HCT116 (cell line): ENCODE data around the gene SZRD1. TPM values are rescaled to one million over a fixed set of nuclear protein-coding genes. Genes with fewer than 3 reads are reported as not detected.

Experiments used
- ATAC-seq: fragments of 200-7000 bp; cut with Tn5 transposase; 2 replicates; pipeline ENCODE4 v1.9.1; 2020; ENCODE audit warnings: mild to moderate bottlenecking, moderate library complexity
- BruUV-seq: library from RNA; stranded (reverse); fragments of 400-500 nt; replicated peaks from 2 replicates; lab custom pipeline; 2021; lab: Mats Ljungman, UMichigan
- CTCF ChIA-PET: fragments of 300-600 bp; sonication (Branson Sonifier 250); formaldehyde crosslinking; loops from one replicate; lab custom pipeline; 2021; ENCODE audit warnings: antibody characterized with exemption; lab: Charles Lee
- POLR2A ChIA-PET: fragments of 300-600, 350-600 bp; sonication (Branson Sonifier 250); formaldehyde crosslinking; loops from one replicate; lab custom pipeline; 2021; ENCODE audit warnings: antibody characterized with exemption; lab: Charles Lee
- RAD21 ChIA-PET, 2 experiments: fragments of 300-600 bp; sonication (Branson Sonifier 250); formaldehyde crosslinking; loops; one replicate each; lab custom pipeline; 2023; ENCODE audit warnings: low total read pairs in 2 of 2; ENCODE audit not compliant: uncharacterized antibody in 2 of 2, unreplicated experiment in 2 of 2, low non-redundant PET in 1 of 2; lab: Charles Lee
- DNase-seq: peaks from one replicate; pipeline ENCODE4 v3.0.0-alpha.2; 2010; ENCODE audit warnings: low read depth, low spot score
- H2AFZ ChIP-seq: fragments of 200-600 bp; shearing (Covaris generic), sonication (generic); 2 replicates; pipeline ENCODE4 v1.6.1; 2017; ENCODE audit warnings: low read depth, mixed run types, mixed read lengths, antibody characterized with exemption, low read length; ENCODE audit not compliant: poor library complexity, severe bottlenecking
- H3K27ac ChIP-seq: 2 replicates; pipeline ENCODE4 v1.5.1; 2012; ENCODE audit warnings: low read depth, low read length
- H3K27me3 ChIP-seq: fragments of 200-600 bp; sonication (generic); 2 replicates; pipeline ENCODE4 v1.6.1; 2016; ENCODE audit warnings: mixed run types, low read length, mixed read lengths; ENCODE audit not compliant: insufficient read depth
- H3K36me3 ChIP-seq, 2 experiments: fragments of 200-500 bp in 1 of 2; fragments of 200-600 bp in 1 of 2; sonication (Bioruptor generic) in 1 of 2; sonication (generic) in 1 of 2; 2 replicates each; pipeline versions ENCODE4 v1.5.1 to v1.6.1; 2014 to 2016; ENCODE audit warnings: low read length in 2 of 2, inconsistent platforms in 1 of 2, mixed read lengths in 1 of 2, mixed run types in 1 of 2; ENCODE audit not compliant: insufficient read depth in 2 of 2, control insufficient read depth in 1 of 2
- H3K4me1 ChIP-seq, 2 experiments: fragments of 200-600 bp in 1 of 2; sonication (generic) in 1 of 2; 2 replicates each; pipeline versions ENCODE4 v1.5.1 to v1.6.1; 2012 to 2017; ENCODE audit warnings: low read length in 2 of 2, inconsistent platforms in 1 of 2, mild to moderate bottlenecking in 1 of 2, mixed read lengths in 1 of 2, mixed run types in 1 of 2, moderate library complexity in 1 of 2; ENCODE audit not compliant: insufficient read depth in 2 of 2, control insufficient read depth in 1 of 2
- H3K4me2 ChIP-seq: fragments of 200-600 bp; sonication (generic); 2 replicates; pipeline ENCODE4 v1.6.1; 2017; ENCODE audit warnings: mixed run types, low read length, mixed read lengths
- H3K4me3 ChIP-seq, 2 experiments: fragments of 200-600 bp in 1 of 2; sonication (generic) in 1 of 2; replicated peaks in 1 of 2; 2 replicates each; pipeline ENCODE4 v1.5.1; 2011 to 2016; ENCODE audit warnings: low read length in 2 of 2, control low read depth in 1 of 2, low read depth in 1 of 2, mild to moderate bottlenecking in 1 of 2, mixed read lengths in 1 of 2, mixed run types in 1 of 2
- H3K79me2 ChIP-seq: fragments of 200-600 bp; sonication (generic); 2 replicates; pipeline ENCODE4 v1.6.1; 2017; ENCODE audit warnings: mild to moderate bottlenecking, mixed run types, low read length, moderate library complexity, mixed read lengths; ENCODE audit not compliant: insufficient read depth
- H3K9ac ChIP-seq: fragments of 200-600 bp; sonication (generic); 2 replicates; pipeline ENCODE4 v1.6.1; 2016; ENCODE audit warnings: low read length, mixed read lengths
- H3K9me2 ChIP-seq: fragments of 200-600 bp; sonication (generic), shearing (Covaris generic); 2 replicates; pipeline ENCODE4 v1.6.1; 2017; ENCODE audit warnings: mixed run types, mild to moderate bottlenecking, moderate library complexity; ENCODE audit not compliant: insufficient read depth
- H3K9me3 ChIP-seq, 2 experiments: fragments of 200-500 bp in 1 of 2; fragments of 200-600 bp in 1 of 2; sonication (Bioruptor generic) in 1 of 2; sonication (generic) in 1 of 2; 2 replicates each; pipeline ENCODE4 v1.6.1; 2014 to 2017; ENCODE audit warnings: low read length in 2 of 2, mixed read lengths in 2 of 2, inconsistent platforms in 1 of 2, low read depth in 1 of 2, mild to moderate bottlenecking in 1 of 2, mixed run types in 1 of 2, moderate library complexity in 1 of 2; ENCODE audit not compliant: control insufficient read depth in 1 of 2, insufficient read depth in 1 of 2
- H4K20me1 ChIP-seq: fragments of 200-600 bp; sonication (generic), shearing (Covaris generic); 2 replicates; pipeline ENCODE4 v1.6.1; 2017; ENCODE audit warnings: mixed run types, mild to moderate bottlenecking, moderate library complexity; ENCODE audit not compliant: insufficient read depth
- CBX3 ChIP-seq: IDR thresholded peaks from 2 replicates; pipeline ENCODE4 v1.6.1; 2012; ENCODE audit warnings: low read depth
- EGR1 ChIP-seq: IDR thresholded peaks from 2 replicates; pipeline ENCODE4 v1.6.1; 2012; ENCODE audit warnings: low read depth
- ELF1 ChIP-seq: IDR thresholded peaks from 2 replicates; pipeline ENCODE4 v1.6.1; 2012; ENCODE audit warnings: low read depth, borderline replicate concordance
- EZH2 ChIP-seq: fragments of 200-600 bp; sonication (generic); IDR thresholded peaks from 2 replicates; pipeline ENCODE4 v1.6.1; 2017; ENCODE audit warnings: antibody characterized with exemption, mixed run types
- FOSL1 ChIP-seq: IDR thresholded peaks from 2 replicates; pipeline ENCODE4 v1.6.1; 2012; ENCODE audit warnings: low read depth
- JUND ChIP-seq: IDR thresholded peaks from 2 replicates; pipeline ENCODE4 v1.6.1; 2012
- POLR2A ChIP-seq: IDR thresholded peaks from 2 replicates; pipeline ENCODE4 v1.7.0; 2011; ENCODE audit warnings: borderline replicate concordance; ENCODE audit not compliant: insufficient read depth, insufficient read length; ENCODE audit errors: extremely low read depth
- POLR2AphosphoS5 ChIP-seq: IDR thresholded peaks from 2 replicates; pipeline ENCODE4 v1.6.1; 2011; ENCODE audit warnings: mild to moderate bottlenecking, low read depth, low read length, moderate library complexity
- RAD21 ChIP-seq: IDR thresholded peaks from 2 replicates; pipeline ENCODE4 v1.6.1; 2012; ENCODE audit warnings: low read depth, mild to moderate bottlenecking
- SIN3A ChIP-seq: IDR thresholded peaks from 2 replicates; pipeline ENCODE4 v1.6.1; 2012; ENCODE audit warnings: low read depth
- SP1 ChIP-seq: IDR thresholded peaks from 2 replicates; pipeline ENCODE4 v1.6.1; 2012; ENCODE audit warnings: low read depth
- ZNF274 ChIP-seq: fragments of 200-500 bp; sonication (Bioruptor generic); IDR thresholded peaks from 2 replicates; pipeline ENCODE4 v1.6.1; 2014; ENCODE audit warnings: mild to moderate bottlenecking, low read depth, low read length, inconsistent platforms
- intact Hi-C: fragments of 100-400 bp; cut with micrococcal nuclease; formaldehyde crosslinking; loops from 2 replicates; pipeline ENCODE4 v1.10.0; 2022
- total RNA-seq: library from RNA; stranded (reverse); gene quantifications from one replicate; pipeline ENCODE4 v1.2.1, GENCODE V29; 2021; ENCODE audit not compliant: unreplicated experiment
- TF ChIP-seq, protein P1 (sequence below), 3 experiments: fragments of 200-600 bp in 1 of 3; sonication (generic) in 1 of 3; IDR thresholded peaks in 2 of 3; conservative IDR thresholded peaks in 1 of 3; 2 replicates each; pipeline ENCODE4 v1.5.1; 2012 to 2017; ENCODE audit warnings: low read depth in 2 of 3, low read length in 2 of 3, antibody characterized with exemption in 1 of 3, borderline replicate concordance in 1 of 3, control low read depth in 1 of 3, mild to moderate bottlenecking in 1 of 3, mixed read lengths in 1 of 3, mixed run types in 1 of 3, moderate library complexity in 1 of 3; ENCODE audit not compliant: insufficient read depth in 1 of 3
- TF ChIP-seq, protein P2 (sequence below): IDR thresholded peaks from 2 replicates; pipeline ENCODE4 v1.6.1; 2012
- TF ChIP-seq, protein P3 (sequence below): IDR thresholded peaks from 2 replicates; pipeline ENCODE4 v1.6.1; 2012; ENCODE audit warnings: low read depth
- TF ChIP-seq, protein P4 (sequence below): IDR thresholded peaks from 2 replicates; pipeline ENCODE4 v1.6.1; 2011; ENCODE audit warnings: mild to moderate bottlenecking, low read length, moderate library complexity; ENCODE audit not compliant: insufficient replicate concordance; ENCODE audit errors: extremely low read depth

The SZRD1 gene
- total RNA-seq, 1 experiment from 2014 or later: 141 TPM

DNA sequence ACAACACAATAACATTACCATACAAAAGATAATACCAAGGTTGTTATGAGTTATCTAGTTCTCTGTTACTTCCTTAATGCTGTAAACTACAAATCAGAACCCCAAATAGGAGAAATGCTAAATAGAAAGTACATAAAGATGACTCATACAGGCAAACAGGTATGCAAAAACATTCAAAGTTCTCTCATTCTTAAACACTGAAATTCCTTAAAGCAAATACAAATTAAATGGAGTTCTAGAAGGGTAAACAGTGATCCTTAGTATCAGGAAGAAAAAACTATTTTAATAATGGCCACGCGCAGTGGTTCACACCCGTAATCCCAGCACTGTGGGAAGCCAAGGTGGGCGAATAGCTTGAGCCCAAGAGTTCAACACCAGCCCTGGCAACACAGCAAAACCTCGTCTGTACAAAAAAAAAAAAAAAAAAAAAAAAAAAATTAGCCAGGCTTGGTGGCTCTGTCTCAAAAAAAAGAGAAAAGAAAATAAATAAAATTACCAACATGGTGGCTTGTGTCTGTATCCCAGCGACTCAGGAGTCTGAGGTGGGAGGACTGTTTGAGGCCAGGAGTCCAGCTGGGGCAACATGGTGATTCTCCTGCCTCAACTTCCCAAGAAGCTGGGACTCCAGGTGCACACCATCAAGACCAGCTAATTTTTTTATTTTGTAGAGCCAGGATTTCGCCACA lies 32.2 kb upstream of the SZRD1 start:
- intact Hi-C loops: no loop called here
- Histone ChIP-seq H3K9me2 (no peaks in the 10 kb centered on the region), H3K4me3 (no peak overlapping the region), H3K27ac (no peak overlapping the region), H4K20me1 (no peaks in the 10 kb centered on the region), H3K4me2 (no peak overlapping the region), H3K9me3 (no peaks in the 10 kb centered on the region), H3K79me2 (peaks cover 39% of the 10 kb centered on the region), H3K36me3 (no peaks in the 10 kb centered on the region), H3K27me3 (no peaks in the 10 kb centered on the region), H3K9ac (no peak overlapping the region), H2AFZ (no peak overlapping the region), H3K4me1 (peaks cover 6 to 20% of the 10 kb centered on the region in 2 experiments)
- CTCF ChIA-PET: no interaction called here
- DNase-seq (no peak), ATAC-seq (no peak)
- RAD21 ChIA-PET: no interaction called here
- no TSS peak for BruUV-seq
- TF ChIP-seq SP1: no peak
- TF ChIP-seq, protein P1, sequence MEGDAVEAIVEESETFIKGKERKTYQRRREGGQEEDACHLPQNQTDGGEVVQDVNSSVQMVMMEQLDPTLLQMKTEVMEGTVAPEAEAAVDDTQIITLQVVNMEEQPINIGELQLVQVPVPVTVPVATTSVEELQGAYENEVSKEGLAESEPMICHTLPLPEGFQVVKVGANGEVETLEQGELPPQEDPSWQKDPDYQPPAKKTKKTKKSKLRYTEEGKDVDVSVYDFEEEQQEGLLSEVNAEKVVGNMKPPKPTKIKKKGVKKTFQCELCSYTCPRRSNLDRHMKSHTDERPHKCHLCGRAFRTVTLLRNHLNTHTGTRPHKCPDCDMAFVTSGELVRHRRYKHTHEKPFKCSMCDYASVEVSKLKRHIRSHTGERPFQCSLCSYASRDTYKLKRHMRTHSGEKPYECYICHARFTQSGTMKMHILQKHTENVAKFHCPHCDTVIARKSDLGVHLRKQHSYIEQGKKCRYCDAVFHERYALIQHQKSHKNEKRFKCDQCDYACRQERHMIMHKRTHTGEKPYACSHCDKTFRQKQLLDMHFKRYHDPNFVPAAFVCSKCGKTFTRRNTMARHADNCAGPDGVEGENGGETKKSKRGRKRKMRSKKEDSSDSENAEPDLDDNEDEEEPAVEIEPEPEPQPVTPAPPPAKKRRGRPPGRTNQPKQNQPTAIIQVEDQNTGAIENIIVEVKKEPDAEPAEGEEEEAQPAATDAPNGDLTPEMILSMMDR (IDR thresholded peaks at IDR 0.05 in 2 of 3, conservative IDR thresholded peaks at IDR 0.05 in 1 of 3; ENCODE audit: borderline replicate concordance in 1 of 3, insufficient read depth in 1 of 3, low read depth in 2 of 3, low read length in 2 of 3): no peak
- no peak for TF ChIP-seq POLR2A
- TF ChIP-seq SIN3A: no peak
- no peak for TF ChIP-seq FOSL1
- no peak for TF ChIP-seq POLR2AphosphoS5
- TF ChIP-seq JUND: no peak
- TF ChIP-seq, protein P2, sequence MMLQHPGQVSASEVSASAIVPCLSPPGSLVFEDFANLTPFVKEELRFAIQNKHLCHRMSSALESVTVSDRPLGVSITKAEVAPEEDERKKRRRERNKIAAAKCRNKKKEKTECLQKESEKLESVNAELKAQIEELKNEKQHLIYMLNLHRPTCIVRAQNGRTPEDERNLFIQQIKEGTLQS: no peak
- TF ChIP-seq, protein P3, sequence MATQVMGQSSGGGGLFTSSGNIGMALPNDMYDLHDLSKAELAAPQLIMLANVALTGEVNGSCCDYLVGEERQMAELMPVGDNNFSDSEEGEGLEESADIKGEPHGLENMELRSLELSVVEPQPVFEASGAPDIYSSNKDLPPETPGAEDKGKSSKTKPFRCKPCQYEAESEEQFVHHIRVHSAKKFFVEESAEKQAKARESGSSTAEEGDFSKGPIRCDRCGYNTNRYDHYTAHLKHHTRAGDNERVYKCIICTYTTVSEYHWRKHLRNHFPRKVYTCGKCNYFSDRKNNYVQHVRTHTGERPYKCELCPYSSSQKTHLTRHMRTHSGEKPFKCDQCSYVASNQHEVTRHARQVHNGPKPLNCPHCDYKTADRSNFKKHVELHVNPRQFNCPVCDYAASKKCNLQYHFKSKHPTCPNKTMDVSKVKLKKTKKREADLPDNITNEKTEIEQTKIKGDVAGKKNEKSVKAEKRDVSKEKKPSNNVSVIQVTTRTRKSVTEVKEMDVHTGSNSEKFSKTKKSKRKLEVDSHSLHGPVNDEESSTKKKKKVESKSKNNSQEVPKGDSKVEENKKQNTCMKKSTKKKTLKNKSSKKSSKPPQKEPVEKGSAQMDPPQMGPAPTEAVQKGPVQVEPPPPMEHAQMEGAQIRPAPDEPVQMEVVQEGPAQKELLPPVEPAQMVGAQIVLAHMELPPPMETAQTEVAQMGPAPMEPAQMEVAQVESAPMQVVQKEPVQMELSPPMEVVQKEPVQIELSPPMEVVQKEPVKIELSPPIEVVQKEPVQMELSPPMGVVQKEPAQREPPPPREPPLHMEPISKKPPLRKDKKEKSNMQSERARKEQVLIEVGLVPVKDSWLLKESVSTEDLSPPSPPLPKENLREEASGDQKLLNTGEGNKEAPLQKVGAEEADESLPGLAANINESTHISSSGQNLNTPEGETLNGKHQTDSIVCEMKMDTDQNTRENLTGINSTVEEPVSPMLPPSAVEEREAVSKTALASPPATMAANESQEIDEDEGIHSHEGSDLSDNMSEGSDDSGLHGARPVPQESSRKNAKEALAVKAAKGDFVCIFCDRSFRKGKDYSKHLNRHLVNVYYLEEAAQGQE: no peak
- no peak for TF ChIP-seq RAD21
- TF ChIP-seq CBX3: no peak
- TF ChIP-seq EGR1: no peak
- no peak for TF ChIP-seq ELF1
- no peak for TF ChIP-seq EZH2
- no peak for TF ChIP-seq ZNF274
- TF ChIP-seq, protein P4, sequence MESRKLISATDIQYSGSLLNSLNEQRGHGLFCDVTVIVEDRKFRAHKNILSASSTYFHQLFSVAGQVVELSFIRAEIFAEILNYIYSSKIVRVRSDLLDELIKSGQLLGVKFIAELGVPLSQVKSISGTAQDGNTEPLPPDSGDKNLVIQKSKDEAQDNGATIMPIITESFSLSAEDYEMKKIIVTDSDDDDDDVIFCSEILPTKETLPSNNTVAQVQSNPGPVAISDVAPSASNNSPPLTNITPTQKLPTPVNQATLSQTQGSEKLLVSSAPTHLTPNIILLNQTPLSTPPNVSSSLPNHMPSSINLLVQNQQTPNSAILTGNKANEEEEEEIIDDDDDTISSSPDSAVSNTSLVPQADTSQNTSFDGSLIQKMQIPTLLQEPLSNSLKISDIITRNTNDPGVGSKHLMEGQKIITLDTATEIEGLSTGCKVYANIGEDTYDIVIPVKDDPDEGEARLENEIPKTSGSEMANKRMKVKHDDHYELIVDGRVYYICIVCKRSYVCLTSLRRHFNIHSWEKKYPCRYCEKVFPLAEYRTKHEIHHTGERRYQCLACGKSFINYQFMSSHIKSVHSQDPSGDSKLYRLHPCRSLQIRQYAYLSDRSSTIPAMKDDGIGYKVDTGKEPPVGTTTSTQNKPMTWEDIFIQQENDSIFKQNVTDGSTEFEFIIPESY: no peak
- POLR2A ChIA-PET: no interaction called here
